NCI-H2196 (cell line): Measurements from ENCODE around the gene ZNF107.

ENCODE experiments used
- DNase-seq: peaks from one replicate; lab custom pipeline; 2025; ENCODE audit not compliant: unreplicated experiment; lab: John Stamatoyannopoulos, UW

Gene ZNF107

GRCh38 chr7:64665980-64666662 is at the start of gene ZNF107:
ZNF107 (plus strand) TSS chr7:64666133; CDS start chr7:64666283, 150 bp downstream.
- DNase-seq, result peak; percentile 87

GRCh38 chr7:64618785-64619456 is 47.0 kb upstream of the ZNF107 start:
- DNase-seq, result peak; percentile 64

GRCh38 chr7:64619705-64620104 is 46.2 kb upstream of the ZNF107 start:
- no peak for DNase-seq

- DNase-seq, result no peak
Measured at GRCh38 chr7:64621656-64622055, 44.3 kb upstream of the ZNF107 start.

- DNase-seq, result no peak
Measured at GRCh38 chr7:64625114-64626082, 40.5 kb upstream of the ZNF107 start.

- DNase-seq, result no peak
Measured at GRCh38 chr7:64626083-64626469, 39.9 kb upstream of the ZNF107 start.

GRCh38 chr7:64626557-64626956 is 39.4 kb upstream of the ZNF107 start:
- DNase-seq, result no peak

- no peak for DNase-seq
Measured at GRCh38 chr7:64628192-64628591, 37.7 kb upstream of the ZNF107 start.

- no peak for DNase-seq
Measured at GRCh38 chr7:64628721-64629120, 37.2 kb upstream of the ZNF107 start.

GRCh38 chr7:64630496-64630895 is 35.4 kb upstream of the ZNF107 start:
- DNase-seq, result peak; percentile 15

GRCh38 chr7:64632029-64632428 is 33.9 kb upstream of the ZNF107 start:
- DNase-seq, result no peak

GRCh38 chr7:64633401-64633800 is 32.5 kb upstream of the ZNF107 start:
- DNase-seq, result no peak

GRCh38 chr7:64634406-64635062 is 31.4 kb upstream of the ZNF107 start:
- no peak for DNase-seq

GRCh38 chr7:64636386-64636785 is 29.5 kb upstream of the ZNF107 start:
- no peak for DNase-seq

- DNase-seq, result no peak
Measured at GRCh38 chr7:64637521-64638445, 28.1 kb upstream of the ZNF107 start.

- no peak for DNase-seq
Measured at GRCh38 chr7:64638822-64639221, 27.1 kb upstream of the ZNF107 start.

- no peak for DNase-seq
Measured at GRCh38 chr7:64639267-64640001, 26.5 kb upstream of the ZNF107 start.

- no peak for DNase-seq
Measured at GRCh38 chr7:64640504-64640903, 25.4 kb upstream of the ZNF107 start.

- no peak for DNase-seq
Measured at GRCh38 chr7:64642046-64642445, 23.9 kb upstream of the ZNF107 start.
